WTC11 (cell line): ENCODE measurements around the gene ILK. TPM values are rescaled to one million over a fixed set of nuclear protein-coding genes. Genes with fewer than 3 reads are reported as not detected.

Experiments used
- ATAC-seq: fragments of 200-7000 bp; cut with Tn5 transposase; 2 replicates; pipeline ENCODE4 v1.10.0; 2021; ENCODE audit warnings: mild to moderate bottlenecking, moderate library complexity
- CTCF ChIA-PET: fragments of 300-600 bp; sonication (Branson Sonifier 250); formaldehyde crosslinking; loops from one replicate; lab custom pipeline; 2021; ENCODE audit warnings: antibody characterized with exemption; lab: Charles Lee
- POLR2A ChIA-PET: fragments of 350-600 bp; sonication (Branson Sonifier 250); formaldehyde crosslinking; loops from one replicate; lab custom pipeline; 2021; ENCODE audit warnings: antibody characterized with exemption; lab: Charles Lee
- DNase-seq: peaks from one replicate; pipeline ENCODE4 v3.0.0; 2021; ENCODE audit warnings: low spot score
- H3K27ac Mint-ChIP-seq: 2 replicates; pipeline ENCODE4 v1.8.0; 2021; ENCODE audit warnings: mixed read lengths
- H3K27me3 Mint-ChIP-seq: 2 replicates; pipeline ENCODE4 v1.8.0; 2021; ENCODE audit warnings: low read depth, mild to moderate bottlenecking, moderate library complexity, mixed read lengths
- H3K36me3 Mint-ChIP-seq: 2 replicates; pipeline ENCODE4 v1.8.0; 2021; ENCODE audit warnings: mixed read lengths
- H3K4me1 Mint-ChIP-seq: 2 replicates; pipeline ENCODE4 v1.8.0; 2022; ENCODE audit warnings: mixed read lengths
- H3K4me3 Mint-ChIP-seq: 2 replicates; pipeline ENCODE4 v1.8.0; 2021; ENCODE audit warnings: mild to moderate bottlenecking, moderate library complexity, mixed read lengths
- H3K9me3 Mint-ChIP-seq: 2 replicates; pipeline ENCODE4 v1.8.0; 2021; ENCODE audit warnings: mixed read lengths
- AFF4 ChIP-seq: sonication (generic); formaldehyde crosslinking; IDR thresholded peaks from 2 replicates; pipeline ENCODE4 v1.8.1; 2023; ENCODE audit warnings: mild to moderate bottlenecking, missing genetic modification reagents, borderline replicate concordance
- ARID4B ChIP-seq: sonication (generic); formaldehyde crosslinking; IDR thresholded peaks from 2 replicates; pipeline ENCODE4 v1.8.0; 2023; ENCODE audit warnings: missing genetic modification reagents, mild to moderate bottlenecking, borderline replicate concordance
- ATF1 ChIP-seq: sonication (generic); formaldehyde crosslinking; IDR thresholded peaks from 2 replicates; pipeline ENCODE4 v1.8.1; 2023; ENCODE audit warnings: mild to moderate bottlenecking, moderate library complexity, missing genetic modification reagents
- E2F4 ChIP-seq: sonication (generic); formaldehyde crosslinking; IDR thresholded peaks from 2 replicates; pipeline ENCODE4 v1.8.1; 2022; ENCODE audit warnings: low read depth, mild to moderate bottlenecking, moderate library complexity, missing genetic modification reagents, borderline replicate concordance
- GABPB1 ChIP-seq: sonication (generic); formaldehyde crosslinking; IDR thresholded peaks from 2 replicates; pipeline ENCODE4 v1.8.1; 2023; ENCODE audit warnings: mild to moderate bottlenecking, missing genetic modification reagents
- GRHL2 ChIP-seq: fragments of 250-450 bp; sonication (Bioruptor Pico); IDR thresholded peaks from 2 replicates; pipeline ENCODE4 v1.8.0; 2022; ENCODE audit warnings: mild to moderate bottlenecking, moderate library complexity; ENCODE audit not compliant: insufficient replicate concordance, severe bottlenecking
- GTF2I ChIP-seq: fragments of 250-450 bp; sonication (Bioruptor Pico); conservative IDR thresholded peaks from 2 replicates; pipeline ENCODE4 v1.4.0; 2021; ENCODE audit warnings: mild to moderate bottlenecking
- HMGA2 ChIP-seq: fragments of 250-450 bp; sonication (Bioruptor Pico); IDR thresholded peaks from 2 replicates; pipeline ENCODE4 v1.4.0; 2021; ENCODE audit warnings: mild to moderate bottlenecking, moderate library complexity
- MAX ChIP-seq: sonication (generic); formaldehyde crosslinking; IDR thresholded peaks from 2 replicates; pipeline ENCODE4 v1.8.0; 2022; ENCODE audit warnings: mild to moderate bottlenecking, missing genetic modification reagents
- STAT6 ChIP-seq: sonication (generic); formaldehyde crosslinking; conservative IDR thresholded peaks from 2 replicates; pipeline ENCODE4 v1.8.1; 2023; ENCODE audit warnings: mild to moderate bottlenecking, low read depth, missing genetic modification reagents, moderate library complexity
- TCF7 ChIP-seq: sonication (generic); formaldehyde crosslinking; IDR thresholded peaks from 2 replicates; pipeline ENCODE4 v1.8.0; 2022; ENCODE audit warnings: mild to moderate bottlenecking, low read depth, missing genetic modification reagents, moderate library complexity
- ZBTB21 ChIP-seq: sonication (generic); formaldehyde crosslinking; IDR thresholded peaks from 2 replicates; pipeline ENCODE4 v1.8.1; 2023; ENCODE audit warnings: mild to moderate bottlenecking, missing genetic modification reagents, borderline replicate concordance
- ZMAT4 ChIP-seq: fragments of 250-450 bp; sonication (Bioruptor Pico); IDR thresholded peaks from 2 replicates; pipeline ENCODE4 v1.9.0; 2021; ENCODE audit warnings: mild to moderate bottlenecking
- ZNF138 ChIP-seq: sonication (generic); formaldehyde crosslinking; conservative IDR thresholded peaks from 2 replicates; pipeline ENCODE4 v1.8.1; 2022; ENCODE audit warnings: mild to moderate bottlenecking, moderate library complexity, missing genetic modification reagents
- ZNF263 ChIP-seq: sonication (generic); formaldehyde crosslinking; IDR thresholded peaks from 2 replicates; pipeline ENCODE4 v1.8.1; 2022; ENCODE audit warnings: low read depth, mild to moderate bottlenecking, moderate library complexity, missing genetic modification reagents
- ZSCAN18 ChIP-seq: fragments of 250-450 bp; sonication (Bioruptor Pico); IDR thresholded peaks from 2 replicates; pipeline ENCODE4 v2.1.2; 2022; ENCODE audit warnings: mild to moderate bottlenecking, moderate library complexity
- total RNA-seq: library from RNA; stranded (reverse); gene quantifications from 3 replicates; pipeline ENCODE4 v1.2.3, GENCODE V29; 2021

Gene ILK
- total RNA-seq, 1 experiment from 2014 or later = 97.7 TPM

GRCh38 chr11:6629892-6630631, 26.5 kb downstream of the ILK start (continued):
- TF ChIP-seq GABPB1 = no peak
- TF ChIP-seq ZNF263 (CRISPR knock-in tag) = no peak; the same call in 1 of the 2 replicates
- no peak for TF ChIP-seq STAT6
- TF ChIP-seq ZMAT4 = no peak
- TF ChIP-seq GTF2I (CRISPR knock-in tag) = no peak
- no peak for TF ChIP-seq HMGA2
- TF ChIP-seq ZBTB21 (CRISPR knock-in tag) = no peak; the same call in 1 of the 2 replicates
- peak; percentile 89; the same call in 1 of the 2 replicates for TF ChIP-seq ATF1 (CRISPR knock-in tag)
- no peak for TF ChIP-seq ZSCAN18 (CRISPR knock-in tag)
- TF ChIP-seq AFF4 (CRISPR knock-in tag) = no peak
- TF ChIP-seq GRHL2 (CRISPR knock-in tag) = no peak
- peak; percentile 75; the same call in 1 of the 2 replicates for TF ChIP-seq TCF7

- POLR2A ChIA-PET = interaction anchor here (1.1 to 1.2 kb wide), 2 partner anchors 12 to 61 kb away, joined by 3 read pairs; partner anchors contain the start of gene TPP1
- no peak for TF ChIP-seq E2F4
- no peak for TF ChIP-seq ARID4B (CRISPR knock-in tag)
- no peak for TF ChIP-seq MAX (CRISPR knock-in tag)
- TF ChIP-seq ZNF138 (CRISPR knock-in tag) = no peak
Measured at GRCh38 chr11:6630632-6631291, 27.2 kb downstream of the ILK start.

More at GRCh38 chr11:6630632-6631291, 27.2 kb downstream of the ILK start:
- no peak for DNase-seq
- peaks cover 41% of the 10 kb centered on the region for H3K27me3 Mint-ChIP-seq
- peaks cover 8% of the 10 kb centered on the region; the same call in 1 of the 2 replicates for H3K4me1 Mint-ChIP-seq
- CTCF ChIA-PET = interaction anchor here (0.8 to 2.5 kb wide), 9 partner anchors 9 to 155 kb away, joined by 3 to 10 read pairs (median 3); partner anchors contain the start of genes MRPL17, TAF10 and TPP1
- H3K36me3 Mint-ChIP-seq = no peaks in the 10 kb centered on the region
- H3K27ac Mint-ChIP-seq = no peak overlapping the region
- ATAC-seq = peak; percentile 45
- H3K4me3 Mint-ChIP-seq = peak overlapping the region; percentile 66
- no peaks in the 10 kb centered on the region for H3K9me3 Mint-ChIP-seq
